HUDEP-2 (cell line): ENCODE measurements around the gene SMPD1.

Experiments
- DNase-seq, 76 experiments: peaks; one replicate each; lab custom pipeline; 2025; ENCODE audit not compliant: unreplicated experiment in 76 of 76; lab: John Stamatoyannopoulos, UW

The SMPD1 gene

GRCh38 chr11:6389905-6390717 is at the start of gene SMPD1:
Gene SMPD1 (plus strand): TSS chr11:6390474. CDS start chr11:6390599, 125 bp downstream.
- DNase-seq = peak in 75 of 76 experiments; percentile 16 to 95 (median 88)

GRCh38 chr11:6345366-6345765 is 44.9 kb upstream of the SMPD1 start:
- no peak for DNase-seq

GRCh38 chr11:6350043-6350442 is 40.2 kb upstream of the SMPD1 start:
- no peak for DNase-seq

GRCh38 chr11:6350486-6350885 is 39.8 kb upstream of the SMPD1 start:
- no peak for DNase-seq

- no peak for DNase-seq
These were observed 38.4 kb upstream of the SMPD1 start for GRCh38 chr11:6351782-6352382.

- DNase-seq = peak in 25 of 76 experiments; percentile 2 to 27 (median 10)
These were observed 36.8 kb upstream of the SMPD1 start for GRCh38 chr11:6353367-6353987.

- no peak for DNase-seq
These were observed 35.4 kb upstream of the SMPD1 start for GRCh38 chr11:6354651-6355485.

- no peak for DNase-seq
These were observed 33.7 kb upstream of the SMPD1 start for GRCh38 chr11:6356503-6357055.

- peak in 16 of 76 experiments; percentile 1 to 70 (median 10) for DNase-seq
These were observed 33.1 kb upstream of the SMPD1 start for GRCh38 chr11:6357222-6357621.

- DNase-seq = no peak
These were observed 30.1 kb upstream of the SMPD1 start for GRCh38 chr11:6360183-6360582.

GRCh38 chr11:6362185-6362872 is 27.9 kb upstream of the SMPD1 start:
- DNase-seq = no peak

- peak in 63 of 76 experiments; percentile 6 to 79 (median 40) for DNase-seq
These were observed 27.2 kb upstream of the SMPD1 start for GRCh38 chr11:6362873-6363678.

GRCh38 chr11:6365659-6366058 is 24.6 kb upstream of the SMPD1 start:
- no peak for DNase-seq

GRCh38 chr11:6371825-6372224 is 18.4 kb upstream of the SMPD1 start:
- DNase-seq = no peak

- no peak for DNase-seq
These were observed 12.2 kb upstream of the SMPD1 start for GRCh38 chr11:6377902-6378639.

GRCh38 chr11:6378640-6378989 is 11.7 kb upstream of the SMPD1 start:
- no peak for DNase-seq

GRCh38 chr11:6385046-6385777 is 5.1 kb upstream of the SMPD1 start:
- no peak for DNase-seq
